HG03097 (cell line): ENCODE measurements around the gene RP9.

Experiments used
- ATAC-seq: cut with Tn5 transposase; IDR thresholded peaks from one replicate; pipeline ENCODE4 v1.9.1; 2021; ENCODE audit not compliant: unreplicated experiment, low FRiP score

RP9 gene

GRCh38 chr7:33109005-33109757, at the start of gene RP9:
Gene RP9, minus strand, starts transcription at chr7:33109404. Its CDS starts 32 bp downstream, at chr7:33109372.
- ATAC-seq, result peak; percentile 88

- no peak for ATAC-seq
Observed at GRCh38 chr7:33157781-33158180, 48.6 kb upstream of the RP9 start.

GRCh38 chr7:33157311-33157710, 48.1 kb upstream of the RP9 start:
- no peak for ATAC-seq

- ATAC-seq, result no peak
Observed at GRCh38 chr7:33156441-33156840, 47.2 kb upstream of the RP9 start.

- no peak for ATAC-seq
Observed at GRCh38 chr7:33155811-33156210, 46.6 kb upstream of the RP9 start.

- no peak for ATAC-seq
Observed at GRCh38 chr7:33152087-33152486, 42.9 kb upstream of the RP9 start.

GRCh38 chr7:33145156-33145555, 36.0 kb upstream of the RP9 start:
- ATAC-seq, result no peak

GRCh38 chr7:33143996-33144718, 35.0 kb upstream of the RP9 start:
- no peak for ATAC-seq

GRCh38 chr7:33142585-33142984, 33.4 kb upstream of the RP9 start:
- no peak for ATAC-seq

- no peak for ATAC-seq
Observed at GRCh38 chr7:33137103-33137502, 27.9 kb upstream of the RP9 start.

- ATAC-seq, result no peak
Observed at GRCh38 chr7:33130184-33130583, 21.0 kb upstream of the RP9 start.

GRCh38 chr7:33129806-33130153, 20.6 kb upstream of the RP9 start:
- no peak for ATAC-seq

GRCh38 chr7:33128990-33129805, 20.0 kb upstream of the RP9 start, which contains the start of gene BBS9:
Gene BBS9, plus strand, starts transcription at chr7:33129564. Its CDS starts 16,689 bp downstream, at chr7:33146253.
- peak; percentile 100 for ATAC-seq

- ATAC-seq, result no peak
Observed at GRCh38 chr7:33128631-33128989, 19.4 kb upstream of the RP9 start.

- ATAC-seq, result no peak
Observed at GRCh38 chr7:33127085-33127484, 17.9 kb upstream of the RP9 start.

- ATAC-seq, result no peak
Observed at GRCh38 chr7:33118383-33118782, 9.2 kb upstream of the RP9 start.

GRCh38 chr7:33114976-33115375, 5.8 kb upstream of the RP9 start:
- ATAC-seq, result no peak

- ATAC-seq, result no peak
Observed at GRCh38 chr7:33111614-33112013, 2.4 kb upstream of the RP9 start.

- ATAC-seq, result no peak
Observed at GRCh38 chr7:33109758-33110238, 594 bp upstream of the RP9 start.

- no peak for ATAC-seq
Observed at GRCh38 chr7:33108554-33109004, 625 bp downstream of the RP9 start.
